Spleen (tissue), 11 donors: Measurements from ENCODE around the gene DGUOK. TPM values are rescaled to one million over a fixed set of nuclear protein-coding genes. Genes with fewer than 3 reads are reported as not detected.
"Not testable (repeated sequence)": the region's sequence is repeated elsewhere in the genome, so short reads cannot be mapped to it uniquely, and the experiment has no call there.

Experiments used
- DNase-seq: peaks from one replicate; pipeline ENCODE4 v3.0.0-alpha.2; 2020
- H3K27ac ChIP-seq, 8 donors: fragments of 200-600 bp; sonication (generic) in 7 of 8; 1 replicate in 4 of 8; 2 replicates in 4 of 8; pipeline versions ENCODE4 v1.5.0 to v1.8.0; 2016 to 2021; ENCODE audit warnings: inconsistent platforms in 4 of 8, mild to moderate bottlenecking in 4 of 8, moderate library complexity in 1 of 8
- H3K27me3 ChIP-seq, 7 donors: fragments of 200-600 bp; sonication (generic) in 6 of 7; replicated peaks in 1 of 7; 1 replicate in 4 of 7; 2 replicates in 3 of 7; pipeline versions ENCODE4 v1.5.0 to v1.8.0; 2016 to 2021; ENCODE audit warnings: inconsistent platforms in 3 of 7, mild to moderate bottlenecking in 1 of 7
- H3K36me3 ChIP-seq, 6 donors: fragments of 200-600 bp; sonication (generic) in 5 of 6; 1 replicate in 4 of 6; 2 replicates in 2 of 6; pipeline versions ENCODE4 v1.5.0 to v1.8.0; 2016 to 2021; ENCODE audit warnings: inconsistent platforms in 2 of 6
- H3K4me1 ChIP-seq, 6 donors: fragments of 200-600 bp; sonication (generic) in 5 of 6; 1 replicate in 3 of 6; 2 replicates in 3 of 6; pipeline versions ENCODE4 v1.5.0 to v1.8.0; 2016 to 2021; ENCODE audit warnings: inconsistent platforms in 3 of 6
- H3K4me3 ChIP-seq, 8 donors: fragments of 200-600 bp; sonication (generic) in 7 of 8; 1 replicate in 4 of 8; 2 replicates in 4 of 8; pipeline versions ENCODE4 v1.5.0 to v1.8.0; 2016 to 2021; ENCODE audit warnings: inconsistent platforms in 4 of 8, mild to moderate bottlenecking in 4 of 8, moderate library complexity in 2 of 8
- H3K9me3 ChIP-seq, 8 donors: fragments of 200-600 bp; sonication (generic) in 7 of 8; 1 replicate in 4 of 8; 2 replicates in 4 of 8; pipeline versions ENCODE4 v1.5.0 to v1.8.0; 2016 to 2021; ENCODE audit warnings: inconsistent platforms in 4 of 8
- CTCF ChIP-seq, 11 experiments: fragments of 200-600 bp in 7 of 11; fragments of 450-650 bp in 4 of 11; sonication (generic) in 4 of 11; IDR thresholded peaks in 8 of 11; conservative IDR thresholded peaks in 3 of 11; 1 replicate in 7 of 11; 2 replicates in 4 of 11; pipeline versions ENCODE4 v1.4.0 to v1.8.0; 2016 to 2021; ENCODE audit warnings: antibody characterized with exemption in 11 of 11, inconsistent platforms in 4 of 11, mild to moderate bottlenecking in 1 of 11
- POLR2A ChIP-seq, 3 donors: fragments of 450-650 bp; IDR thresholded peaks; one replicate each; pipeline ENCODE4 v1.5.1; 2017; ENCODE audit warnings: antibody characterized with exemption in 3 of 3, mild to moderate bottlenecking in 1 of 3
- POLR2AphosphoS5 ChIP-seq, 3 donors: sonication (generic); formaldehyde crosslinking; IDR thresholded peaks; one replicate each; pipeline ENCODE4 v1.5.1; 2017; ENCODE audit warnings: antibody characterized with exemption in 3 of 3
- WGBS, 5 donors: extraction: QIAGEN DNeasy Blood & Tissue Kit in 3 of 5; methylation state at CpG; one replicate each; pipeline versions ENCODE4 v1.1.5 to v1.1.7; 2013 to 2018; 5-methylcytosine and 5-hydroxymethylcytosine counted together
- intact Hi-C: fragments of 100-400 bp; cut with DNase I; formaldehyde crosslinking; loops from one replicate; pipeline ENCODE4 v1.15.0; 2023; ENCODE audit warnings: low total_unique reads
- polyA plus RNA-seq, 3 donors: library from polyadenylated mRNA; stranded (reverse); fragments of 200-250 nt; gene quantifications; one replicate each; pipeline ENCODE4 v1.2.1, GENCODE V29; 2013
- total RNA-seq, 7 donors: library from RNA; depleted of rRNA in 3 of 7; stranded (reverse); fragments of >200 nt in 3 of 7; fragmentation: NEBNext Ultra II Directional in 4 of 7; extraction: Animal tissue kit (Norgen Biotek cat#: 25700) in 4 of 7; gene quantifications; one replicate each; pipeline versions ENCODE4 v1.1.0 to v1.2.1, GENCODE V29; 2016 to 2021
- donor health status: healthy with polysubstance abuse.
- donor health status: DM: no; HTN: no; CAD: no; lungs with moderate emphysema.
- donor health status: DM: no; HTN: no; CAD: no.
- donor health status: Bipolar disorder and iron deficiency.
- donor health status: healthy.
- donor health status: DM: no; HTN: no; CAD: no.
- donor health status: DM: yes; HTN: yes; CAD: no.

The DGUOK gene
- total and polyA plus RNA-seq, 10 donors, result 41.3 to 120 (median 57.1) TPM

DNA sequence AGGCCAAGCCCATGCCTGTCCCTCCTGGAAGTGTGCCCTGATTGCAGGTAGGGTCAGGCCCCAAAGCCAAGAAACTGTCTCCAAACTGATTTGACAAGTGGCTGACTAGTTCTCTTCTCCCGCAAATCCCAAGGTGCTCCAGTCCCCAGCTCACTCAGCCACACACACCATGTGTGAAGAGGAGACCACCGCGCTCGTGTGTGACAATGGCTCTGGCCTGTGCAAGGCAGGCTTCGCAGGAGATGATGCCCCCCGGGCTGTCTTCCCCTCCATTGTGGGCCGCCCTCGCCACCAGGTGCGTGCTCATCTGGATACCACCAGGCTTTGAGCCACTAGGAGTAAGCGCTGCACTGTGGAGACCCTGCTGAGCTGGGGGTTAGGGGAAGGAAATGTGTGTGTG is 25.5 kb upstream of the DGUOK start:
- TF ChIP-seq POLR2AphosphoS5 (IDR thresholded peaks at IDR 0.05), result no peak
- no peak for TF ChIP-seq POLR2A (IDR thresholded peaks at IDR 0.05)
- no peak for TF ChIP-seq CTCF (IDR thresholded peaks at IDR 0.05 in 8 of 11, conservative IDR thresholded peaks at IDR 0.05 in 3 of 11)
- WGBS, 5 donors, result 71 to 97% (median 83%) methylated on average over 4 to 10 of the region's 10 CpGs
- no peaks in the 10 kb centered on the region for H3K9me3 ChIP-seq
- no peak for DNase-seq
- H3K36me3 ChIP-seq, result no peaks in the 10 kb centered on the region
- intact Hi-C loops, result no loop called here
- no peak overlapping the region for H3K27ac ChIP-seq
- H3K27me3 ChIP-seq, result no peaks in the 10 kb centered on the region
- peaks cover 0 to 11% (median 0%) of the 10 kb centered on the region in 6 donors for H3K4me1 ChIP-seq
- H3K4me3 ChIP-seq, result no peak overlapping the region

DNA sequence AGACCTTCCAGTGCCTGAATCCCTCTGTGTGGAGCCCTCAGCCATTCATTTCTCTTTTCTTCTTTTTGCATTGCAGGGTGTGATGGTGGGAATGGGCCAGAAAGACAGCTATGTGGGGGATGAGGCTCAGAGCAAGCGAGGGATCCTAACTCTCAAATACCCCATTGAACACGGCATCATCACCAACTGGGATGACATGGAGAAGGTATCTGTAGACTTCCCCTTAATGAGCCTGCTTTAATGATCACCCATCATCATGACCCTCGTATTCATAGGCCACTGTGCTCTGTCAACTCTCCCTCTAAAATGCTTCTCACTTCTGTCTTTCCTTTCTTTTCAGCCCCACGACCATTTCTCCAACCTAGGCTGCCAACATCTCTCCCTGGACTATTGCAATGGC is 24.4 kb upstream of the DGUOK start:
- Histone ChIP-seq H3K36me3 (no peaks in the 10 kb centered on the region), H3K9me3 (no peaks in the 10 kb centered on the region), H3K4me3 (no peak overlapping the region), H3K27me3 (no peaks in the 10 kb centered on the region), H3K4me1 (peaks cover 0 to 3% (median 0%) of the 10 kb centered on the region in 6 donors), H3K27ac (no peak overlapping the region)
- intact Hi-C loops, result no loop called here
- 77 to 89% (median 84%) methylated on average over 4 of the region's 4 CpGs for WGBS, 5 donors
- TF ChIP-seq POLR2AphosphoS5 (IDR thresholded peaks at IDR 0.05) (no peak), CTCF (IDR thresholded peaks at IDR 0.05 in 8 of 11, conservative IDR thresholded peaks at IDR 0.05 in 3 of 11) (no peak), POLR2A (IDR thresholded peaks at IDR 0.05) (no peak)
- DNase-seq, result no peak

GRCh38 chr2:73903313-73903712 is 23.4 kb upstream of the DGUOK start:
- intact Hi-C loops, result no loop called here
- DNase-seq, result no peak
- H3K9me3 ChIP-seq, result no peaks in the 10 kb centered on the region
- H3K36me3 ChIP-seq, result no peaks in the 10 kb centered on the region
- H3K27ac ChIP-seq, result no peak overlapping the region
- no peak for TF ChIP-seq POLR2A (IDR thresholded peaks at IDR 0.05)
- TF ChIP-seq CTCF (IDR thresholded peaks at IDR 0.05 in 8 of 11, conservative IDR thresholded peaks at IDR 0.05 in 3 of 11), result no peak
- no peak for TF ChIP-seq POLR2AphosphoS5 (IDR thresholded peaks at IDR 0.05)
- H3K4me3 ChIP-seq, result no peak overlapping the region
- 87 to 96% (median 95%) methylated on average over 4 of the region's 4 CpGs for WGBS, 5 donors
- no peaks in the 10 kb centered on the region for H3K27me3 ChIP-seq
- H3K4me1 ChIP-seq, result peaks cover 0 to 9% (median 3%) of the 10 kb centered on the region in 6 donors

GRCh38 chr2:73903949-73904613 is 22.6 kb upstream of the DGUOK start:
- H3K27ac ChIP-seq, H3K4me1 ChIP-seq, H3K36me3 ChIP-seq, H3K27me3 ChIP-seq, DNase-seq, H3K4me3 ChIP-seq, H3K9me3 ChIP-seq, intact Hi-C loops: not testable (repeated sequence)
- 90 to 96% (median 94%) methylated on average over 5 of the region's 5 CpGs for WGBS, 5 donors
